Measurements from ENCODE around the gene RYK.

The RYK gene

GRCh38 chr3:134146666-134147065 is 104.0 kb downstream of the RYK start:
- DNase-seq, result no peak

DNA sequence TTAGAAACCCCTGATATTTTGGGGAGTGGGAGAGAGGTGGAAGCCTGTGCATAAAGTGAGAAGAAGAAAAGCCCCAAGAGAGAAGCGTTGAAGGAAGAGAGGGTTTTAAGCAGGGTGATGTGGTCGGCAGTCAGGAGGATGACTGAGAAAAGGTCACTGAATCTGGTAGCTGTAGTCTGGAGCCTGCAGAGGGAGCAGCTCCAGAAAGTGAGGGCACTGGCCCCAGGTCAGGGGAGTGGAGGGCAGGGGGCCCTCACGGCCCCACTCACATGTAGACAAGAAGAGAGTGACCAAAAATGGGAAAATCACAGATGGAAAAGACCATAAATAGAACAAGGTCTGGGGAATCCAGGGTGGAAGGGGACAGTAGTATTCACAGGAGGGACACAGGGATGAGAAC is 105.5 kb downstream of the RYK start:
- no peak for DNase-seq

DNA sequence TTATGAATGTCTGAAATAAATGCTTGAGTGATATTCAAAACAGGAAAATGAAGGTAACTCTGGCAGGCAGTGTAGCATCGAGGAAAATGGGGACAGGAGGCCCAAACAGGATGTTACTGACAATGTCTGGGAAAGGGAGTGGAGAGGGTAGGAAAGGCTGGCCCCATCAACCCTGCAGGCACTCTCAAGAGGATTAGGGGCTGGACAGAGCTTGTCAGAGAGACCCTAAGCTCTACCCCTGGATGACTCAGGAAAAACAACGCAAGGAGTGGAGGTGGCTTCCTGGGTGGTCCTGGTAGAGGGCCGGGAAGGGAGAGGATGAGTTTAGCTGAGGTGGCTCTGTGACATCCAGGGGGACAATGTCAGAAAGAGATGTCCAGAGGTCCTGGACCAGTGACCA is 106.0 kb downstream of the RYK start:
- DNase-seq, result no peak

GRCh38 chr3:134143828-134144401 is 106.7 kb downstream of the RYK start:
- no peak for DNase-seq

DNA sequence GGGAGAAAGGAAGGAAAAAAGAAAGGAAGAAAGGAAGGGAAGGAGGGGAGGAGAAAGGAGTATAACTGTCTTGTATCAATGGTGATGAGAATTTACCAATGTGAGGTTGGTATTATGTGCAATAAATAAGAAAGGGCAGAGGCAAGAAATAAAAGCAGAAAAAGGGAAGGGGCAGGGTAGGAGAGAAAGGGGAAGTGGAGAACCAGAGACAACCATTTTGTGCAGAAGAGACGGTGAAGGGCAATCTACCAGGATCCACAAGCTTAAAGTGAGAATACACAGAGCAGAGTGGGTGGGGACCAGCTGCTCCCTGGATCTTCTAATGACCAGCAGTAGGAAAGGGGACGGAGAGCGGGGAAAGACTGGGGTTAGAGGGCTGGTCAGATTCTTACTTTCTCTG is 114.1 kb downstream of the RYK start:
- no peak for DNase-seq

- no peak for DNase-seq
These were observed 115.8 kb downstream of the RYK start for GRCh38 chr3:134134698-134135415.

- DNase-seq, result no peak
These were observed 116.4 kb downstream of the RYK start for GRCh38 chr3:134134240-134134639.

DNA sequence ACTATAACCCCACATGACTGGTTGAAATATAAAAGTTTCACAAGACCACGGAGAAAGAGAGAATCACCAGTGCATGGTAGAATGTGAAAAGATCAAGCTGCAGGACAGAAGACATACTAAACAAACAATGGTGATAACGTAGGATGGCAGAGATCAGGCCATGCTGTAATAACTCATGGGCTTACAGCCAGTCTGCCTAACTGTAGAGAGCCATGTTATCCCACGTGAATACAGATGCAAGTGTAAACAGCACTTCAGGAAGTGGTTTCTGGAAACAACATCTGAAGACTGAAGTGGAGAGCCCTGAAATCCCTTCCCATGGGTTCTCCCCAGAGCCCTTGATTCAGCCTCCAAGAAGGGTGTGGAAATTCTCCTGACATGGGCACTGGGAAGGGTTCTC is 117.7 kb downstream of the RYK start:
- DNase-seq, result no peak

DNA sequence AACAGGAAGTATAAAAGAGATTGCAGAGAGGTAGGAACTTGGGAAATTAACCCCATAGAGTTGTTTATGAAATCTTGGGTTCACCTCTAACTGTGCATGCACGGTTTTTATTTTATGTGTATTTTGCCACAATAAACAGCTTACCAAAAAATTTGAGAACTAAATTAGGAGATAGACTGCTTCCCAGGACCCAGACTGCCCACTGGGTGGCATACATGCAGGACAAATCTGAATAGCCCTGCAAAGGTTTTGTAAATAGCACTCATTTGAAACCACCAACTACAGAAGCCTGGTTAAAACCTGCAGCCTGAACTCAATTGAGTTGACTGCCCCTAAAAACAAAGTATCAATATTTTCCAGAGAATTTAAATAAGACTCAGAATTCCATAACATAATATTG is 124.5 kb downstream of the RYK start:
- no peak for DNase-seq

DNA sequence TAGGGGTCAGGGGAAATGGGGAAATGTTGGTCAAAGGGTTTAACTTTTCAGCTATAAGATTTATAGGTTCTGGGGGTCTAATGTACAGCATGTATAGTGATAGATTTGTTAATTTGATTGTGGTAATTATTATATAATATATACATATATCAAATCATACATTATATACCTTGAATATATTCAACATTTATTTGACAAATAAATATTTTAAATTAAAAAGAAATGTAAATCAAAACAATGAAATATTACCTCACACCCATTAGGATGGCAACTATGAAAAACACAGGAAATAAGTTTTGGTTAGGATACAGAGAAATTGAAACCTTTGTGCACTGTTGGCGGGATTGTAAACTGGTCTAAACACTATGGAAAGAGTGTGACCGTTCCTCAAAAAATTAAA is 135.9 kb downstream of the RYK start:
- DNase-seq, result no peak

GRCh38 chr3:134111616-134112015 is 139.0 kb downstream of the RYK start:
- no peak for DNase-seq

- no peak for DNase-seq
These were observed 139.7 kb downstream of the RYK start for GRCh38 chr3:134110963-134111362.

Data from hippocampal formation (tissue), 2 donors.